Measurements from ENCODE around the gene CORO7.

The CORO7 gene

GRCh38 chr16:4321286-4322120 is 94.9 kb downstream of the CORO7 start:
- DNase-seq (ENCODE audit: low read depth) = no peak

- DNase-seq (ENCODE audit: low read depth) = no peak
Measured at GRCh38 chr16:4320571-4321137, 95.7 kb downstream of the CORO7 start.

GRCh38 chr16:4319454-4320421 is 96.7 kb downstream of the CORO7 start:
- no peak for DNase-seq (ENCODE audit: low read depth)

GRCh38 chr16:4318967-4319366 is 97.4 kb downstream of the CORO7 start:
- no peak for DNase-seq (ENCODE audit: low read depth)

GRCh38 chr16:4318451-4318910 is 97.9 kb downstream of the CORO7 start:
- no peak for DNase-seq (ENCODE audit: low read depth)

- DNase-seq (ENCODE audit: low read depth) = no peak
Measured at GRCh38 chr16:4317532-4318450, 98.6 kb downstream of the CORO7 start.

- DNase-seq (ENCODE audit: low read depth) = no peak
Measured at GRCh38 chr16:4316864-4317531, 99.4 kb downstream of the CORO7 start.

GRCh38 chr16:4316108-4316863 is 100.1 kb downstream of the CORO7 start:
- DNase-seq (ENCODE audit: low read depth) = no peak

GRCh38 chr16:4315186-4316107 is 100.9 kb downstream of the CORO7 start, which contains the start of gene GLIS2:
Gene GLIS2, plus strand, starts transcription at chr16:4316067. Its CDS starts 16,214 bp downstream, at chr16:4332281.
- DNase-seq (ENCODE audit: low read depth) = no peak

- DNase-seq (ENCODE audit: low read depth) = no peak
Measured at GRCh38 chr16:4314532-4315185, 101.7 kb downstream of the CORO7 start.

- no peak for DNase-seq (ENCODE audit: low read depth)
Measured at GRCh38 chr16:4313563-4314531, 102.5 kb downstream of the CORO7 start.

GRCh38 chr16:4309833-4310266 is 106.5 kb downstream of the CORO7 start:
- no peak for DNase-seq (ENCODE audit: low read depth)

- DNase-seq (ENCODE audit: low read depth) = no peak
Measured at GRCh38 chr16:4309102-4309832, 107.1 kb downstream of the CORO7 start.

- peak; percentile 73 for DNase-seq (ENCODE audit: low read depth)
Measured at GRCh38 chr16:4307215-4308037, 109.0 kb downstream of the CORO7 start.

GRCh38 chr16:4306470-4307214 is 109.8 kb downstream of the CORO7 start:
- no peak for DNase-seq (ENCODE audit: low read depth)
